HepG2 (cell line): ENCODE results near the gene PDZD7. TPM values are rescaled to one million over a fixed set of nuclear protein-coding genes. Genes with fewer than 3 reads are reported as not detected.
A peak's percentile ranks its signal among the peaks of the same experiment; 100 is the strongest.

Source experiments
- AHR ChIP-seq: IDR thresholded peaks from 2 replicates; pipeline ENCODE4 v1.6.1; 2018; ENCODE audit warnings: missing genetic modification reagents, missing compliant biosample characterization
- BHLHE40 ChIP-seq: IDR thresholded peaks from 2 replicates; pipeline ENCODE4 v1.6.1; 2011; ENCODE audit warnings: low read length, improper control_type of control experiment
- DMAP1 ChIP-seq: IDR thresholded peaks from 2 replicates; pipeline ENCODE4 v1.6.1; 2016
- GABPB1 ChIP-seq: IDR thresholded peaks from 2 replicates; pipeline ENCODE4 v1.6.1; 2016; ENCODE audit warnings: mild to moderate bottlenecking, missing genetic modification reagents, moderate library complexity, missing compliant biosample characterization
- HHEX ChIP-seq: IDR thresholded peaks from 2 replicates; pipeline ENCODE4 v1.6.1; 2016; ENCODE audit warnings: control low read depth
- HMGA1 ChIP-seq: sonication (generic); formaldehyde crosslinking; conservative IDR thresholded peaks from 2 replicates; pipeline ENCODE4 v1.4.0; 2020; ENCODE audit warnings: missing genetic modification reagents
- HNRNPLL ChIP-seq: fragments of 200-400 bp; formaldehyde crosslinking; IDR thresholded peaks from 2 replicates; pipeline ENCODE4 v1.6.1; 2017; ENCODE audit warnings: mild to moderate bottlenecking, low read depth, low read length; ENCODE audit not compliant: poor library complexity, severe bottlenecking
- JUN ChIP-seq: sonication (generic); formaldehyde crosslinking; IDR thresholded peaks from 2 replicates; pipeline ENCODE4 v1.4.0; 2020; ENCODE audit warnings: mild to moderate bottlenecking, missing genetic modification reagents
- JUNB ChIP-seq: sonication (generic); formaldehyde crosslinking; IDR thresholded peaks from 2 replicates; pipeline ENCODE4 v1.8.0; 2022; ENCODE audit warnings: missing genetic modification reagents, mild to moderate bottlenecking, borderline replicate concordance
- MYNN ChIP-seq: sonication (generic); formaldehyde crosslinking; IDR thresholded peaks from 2 replicates; pipeline ENCODE4 v1.4.0; 2020; ENCODE audit warnings: mild to moderate bottlenecking, low read depth, missing genetic modification reagents
- PHF5A ChIP-seq: IDR thresholded peaks from one replicate; pipeline ENCODE4 v1.6.1; 2018; ENCODE audit warnings: low read depth, missing genetic modification reagents; ENCODE audit not compliant: unreplicated experiment
- TEAD3 ChIP-seq: optimal IDR thresholded peaks from 2 replicates; pipeline ENCODE3; 2016; ENCODE audit warnings: borderline replicate concordance
- WIZ ChIP-seq: sonication (generic); formaldehyde crosslinking; IDR thresholded peaks from 2 replicates; pipeline ENCODE4 v1.5.1; 2020; ENCODE audit warnings: mild to moderate bottlenecking, missing genetic modification reagents
- ZNF292 ChIP-seq: sonication (generic); formaldehyde crosslinking; IDR thresholded peaks from 2 replicates; pipeline ENCODE4 v1.8.1; 2022; ENCODE audit warnings: mild to moderate bottlenecking, low read depth, missing genetic modification reagents, borderline replicate concordance
- ZNF3 ChIP-seq: IDR thresholded peaks from 2 replicates; pipeline ENCODE4 v1.7.0; 2017; ENCODE audit warnings: inconsistent platforms
- ZNF556 ChIP-seq: sonication (generic); formaldehyde crosslinking; IDR thresholded peaks from 2 replicates; pipeline ENCODE4 v1.4.0; 2020; ENCODE audit warnings: mild to moderate bottlenecking, missing genetic modification reagents, borderline replicate concordance
- ZNF616 ChIP-seq: sonication (generic); formaldehyde crosslinking; IDR thresholded peaks from 2 replicates; pipeline ENCODE4 v1.5.0; 2020; ENCODE audit warnings: low read depth, mild to moderate bottlenecking, missing genetic modification reagents
- ZNF629 ChIP-seq: sonication (generic); formaldehyde crosslinking; conservative IDR thresholded peaks from 2 replicates; pipeline ENCODE4 v1.5.0; 2020; ENCODE audit warnings: missing genetic modification reagents
- ZNF83 ChIP-seq: sonication (generic); formaldehyde crosslinking; IDR thresholded peaks from 2 replicates; pipeline ENCODE4 v1.4.0; 2020; ENCODE audit warnings: missing genetic modification reagents, mild to moderate bottlenecking, borderline replicate concordance
- polyA plus RNA-seq, 8 experiments: library from polyadenylated mRNA; depleted of rRNA in 3 of 8; stranded (reverse) in 7 of 8; unstranded in 1 of 8; fragments of >200 nt; fragmentation: Illumina TruSeq in 4 of 8; extraction: Trizol in 4 of 8; gene quantifications; 2 replicates each; pipeline versions ENCODE4 v1.2.1 to v1.2.3, GENCODE V29; 2011 to 2016; ENCODE audit warnings: low read depth in 4 of 8, missing spikeins in 1 of 8, mixed read lengths in 1 of 8; ENCODE audit not compliant: insufficient read depth in 1 of 8
- total RNA-seq, 5 experiments: library from RNA; depleted of rRNA; stranded (reverse); fragments of >200 nt; fragmentation: Illumina TruSeq; extraction: Trizol; gene quantifications; 2 replicates each; pipeline ENCODE4 v1.2.3, GENCODE V29; 2016; ENCODE audit warnings: low read depth in 1 of 5
- TF ChIP-seq, protein P1 (sequence below): IDR thresholded peaks from 2 replicates; pipeline ENCODE4 v1.6.1; 2016; ENCODE audit warnings: low read depth, control low read depth
- TF ChIP-seq, protein P2 (sequence below): sonication (generic); formaldehyde crosslinking; IDR thresholded peaks from 2 replicates; pipeline ENCODE4 v1.4.0; 2020; ENCODE audit warnings: mild to moderate bottlenecking, missing genetic modification reagents
- TF ChIP-seq, protein P3 (sequence below): sonication (generic); formaldehyde crosslinking; IDR thresholded peaks from 2 replicates; pipeline ENCODE4 v1.8.0; 2022; ENCODE audit warnings: mild to moderate bottlenecking, missing genetic modification reagents, moderate library complexity

Gene PDZD7
- total and polyA plus RNA-seq, 2 of the 13 experiments (the other 11 are each of a cell fraction or from before 2014, with no cell fraction given) = 0.58 to 0.73 TPM

DNA sequence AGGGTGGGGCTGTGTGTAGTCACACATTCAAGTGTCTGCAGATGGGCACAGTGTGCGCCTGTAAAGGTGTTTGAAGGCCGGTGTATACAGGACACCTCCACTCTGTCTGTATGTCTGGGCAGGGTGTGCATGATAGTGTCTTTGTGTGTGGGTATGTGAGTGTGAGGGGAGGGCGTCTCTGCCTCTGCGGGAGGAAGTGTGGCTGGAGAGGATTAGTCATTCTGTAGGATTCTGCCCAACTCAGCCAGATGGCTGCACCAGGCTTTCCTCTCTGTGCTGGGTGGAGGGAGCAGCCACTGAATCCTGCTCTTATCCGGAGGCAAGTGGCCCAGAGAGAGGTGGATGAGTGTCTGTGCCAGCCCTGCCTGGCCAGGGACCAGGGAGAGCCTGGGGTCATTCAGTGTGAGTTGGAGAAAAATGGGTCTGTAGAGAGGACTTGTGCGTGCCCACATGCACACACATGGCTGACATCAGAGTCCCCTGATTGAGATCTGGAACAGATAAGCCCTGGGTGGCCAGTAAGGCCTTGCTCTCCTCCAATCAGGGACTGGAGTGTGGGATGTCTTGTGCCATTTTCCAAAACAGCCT lies 1.8 kb upstream of the PDZD7 start (continued):
- TF ChIP-seq ZNF292 = peak; percentile 27; the same call in 1 of the 2 replicates
- TF ChIP-seq ZNF556 (CRISPR knock-in tag) = no peak
- TF ChIP-seq, protein P1, sequence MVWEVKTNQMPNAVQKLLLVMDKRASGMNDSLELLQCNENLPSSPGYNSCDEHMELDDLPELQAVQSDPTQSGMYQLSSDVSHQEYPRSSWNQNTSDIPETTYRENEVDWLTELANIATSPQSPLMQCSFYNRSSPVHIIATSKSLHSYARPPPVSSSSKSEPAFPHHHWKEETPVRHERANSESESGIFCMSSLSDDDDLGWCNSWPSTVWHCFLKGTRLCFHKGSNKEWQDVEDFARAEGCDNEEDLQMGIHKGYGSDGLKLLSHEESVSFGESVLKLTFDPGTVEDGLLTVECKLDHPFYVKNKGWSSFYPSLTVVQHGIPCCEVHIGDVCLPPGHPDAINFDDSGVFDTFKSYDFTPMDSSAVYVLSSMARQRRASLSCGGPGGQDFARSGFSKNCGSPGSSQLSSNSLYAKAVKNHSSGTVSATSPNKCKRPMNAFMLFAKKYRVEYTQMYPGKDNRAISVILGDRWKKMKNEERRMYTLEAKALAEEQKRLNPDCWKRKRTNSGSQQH (CRISPR knock-in tag) = no peak
- TF ChIP-seq PHF5A (CRISPR knock-in tag) = no peak
- peak; percentile 7 for TF ChIP-seq TEAD3 (CRISPR knock-in tag)
- no peak for TF ChIP-seq BHLHE40
- TF ChIP-seq ZNF83 = no peak
- TF ChIP-seq HMGA1 (CRISPR knock-in tag) = no peak
- TF ChIP-seq DMAP1 = no peak; the same call in 1 of the 2 replicates
- TF ChIP-seq AHR (CRISPR knock-in tag) = no peak
- 0 out of 2 replicates have a peak, but pooled peaks have one; percentile 47 for TF ChIP-seq JUNB (CRISPR knock-in tag)
- TF ChIP-seq, protein P2, sequence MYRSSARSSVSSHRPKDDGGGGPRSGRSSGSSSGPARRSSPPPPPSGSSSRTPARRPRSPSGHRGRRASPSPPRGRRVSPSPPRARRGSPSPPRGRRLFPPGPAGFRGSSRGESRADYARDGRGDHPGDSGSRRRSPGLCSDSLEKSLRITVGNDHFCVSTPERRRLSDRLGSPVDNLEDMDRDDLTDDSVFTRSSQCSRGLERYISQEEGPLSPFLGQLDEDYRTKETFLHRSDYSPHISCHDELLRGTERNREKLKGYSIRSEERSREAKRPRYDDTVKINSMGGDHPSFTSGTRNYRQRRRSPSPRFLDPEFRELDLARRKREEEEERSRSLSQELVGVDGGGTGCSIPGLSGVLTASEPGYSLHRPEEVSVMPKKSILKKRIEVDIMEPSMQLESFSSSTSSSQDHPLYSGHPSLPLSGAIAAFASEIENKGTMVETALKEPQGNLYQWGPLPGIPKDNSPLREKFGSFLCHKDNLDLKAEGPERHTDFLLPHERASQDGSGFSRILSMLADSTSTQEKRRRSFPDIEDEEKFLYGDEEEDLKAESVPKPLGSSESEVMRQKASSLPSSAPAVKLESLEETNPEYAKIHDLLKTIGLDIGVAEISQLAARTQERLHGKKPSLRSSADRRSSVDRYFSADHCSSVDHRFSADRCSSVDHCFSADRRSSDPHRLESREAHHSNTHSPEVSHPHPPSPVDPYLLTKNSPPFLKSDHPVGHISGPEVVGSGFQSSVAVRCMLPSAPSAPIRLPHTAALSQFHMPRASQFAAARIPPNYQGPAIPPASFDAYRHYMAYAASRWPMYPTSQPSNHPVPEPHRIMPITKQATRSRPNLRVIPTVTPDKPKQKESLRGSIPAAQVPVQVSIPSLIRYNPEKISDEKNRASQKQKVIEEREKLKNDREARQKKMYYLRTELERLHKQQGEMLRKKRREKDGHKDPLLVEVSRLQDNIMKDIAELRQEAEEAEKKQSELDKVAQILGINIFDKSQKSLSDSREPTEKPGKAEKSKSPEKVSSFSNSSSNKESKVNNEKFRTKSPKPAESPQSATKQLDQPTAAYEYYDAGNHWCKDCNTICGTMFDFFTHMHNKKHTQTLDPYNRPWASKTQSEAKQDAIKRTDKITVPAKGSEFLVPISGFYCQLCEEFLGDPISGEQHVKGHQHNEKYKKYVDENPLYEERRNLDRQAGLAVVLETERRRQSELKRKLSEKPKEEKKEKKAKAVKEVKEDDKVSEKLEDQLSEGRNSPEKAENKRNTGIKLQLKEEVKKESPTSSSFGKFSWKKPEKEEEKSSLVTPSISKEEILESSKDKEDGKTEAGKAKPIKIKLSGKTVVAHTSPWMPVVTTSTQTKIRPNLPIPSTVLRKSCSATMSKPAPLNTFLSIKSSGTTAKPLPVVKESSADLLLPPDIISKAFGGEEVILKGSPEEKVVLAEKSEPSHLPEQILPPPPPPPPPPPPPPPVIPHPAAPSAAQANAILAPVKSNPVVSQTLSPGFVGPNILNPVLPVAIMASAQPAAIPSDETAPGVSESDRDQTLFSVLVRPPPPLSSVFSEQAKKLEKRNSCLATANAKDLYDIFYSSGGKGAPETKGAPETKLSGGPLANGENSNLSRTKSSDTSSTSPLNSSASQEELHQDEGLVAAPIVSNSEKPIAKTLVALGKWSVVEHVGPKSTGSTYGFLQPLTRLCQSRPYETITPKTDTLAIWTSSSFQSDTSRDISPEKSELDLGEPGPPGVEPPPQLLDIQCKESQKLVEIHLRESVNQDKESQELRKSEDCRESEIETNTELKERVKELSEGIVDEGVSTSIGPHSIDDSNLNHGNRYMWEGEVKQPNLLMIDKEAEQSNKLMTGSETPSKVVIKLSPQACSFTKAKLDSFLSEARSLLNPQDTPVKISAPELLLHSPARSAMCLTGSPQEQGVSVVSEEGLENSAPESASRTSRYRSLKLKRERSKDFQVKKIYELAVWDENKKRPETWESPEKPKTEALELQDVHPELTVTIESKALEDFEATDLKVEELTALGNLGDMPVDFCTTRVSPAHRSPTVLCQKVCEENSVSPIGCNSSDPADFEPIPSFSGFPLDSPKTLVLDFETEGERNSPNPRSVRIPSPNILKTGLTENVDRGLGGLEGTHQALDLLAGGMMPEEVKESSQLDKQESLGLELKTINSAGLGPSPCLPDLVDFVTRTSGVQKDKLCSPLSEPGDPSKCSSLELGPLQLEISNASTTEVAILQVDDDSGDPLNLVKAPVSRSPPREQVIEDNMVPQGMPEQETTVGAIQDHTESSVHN (CRISPR knock-in tag) = no peak
- no peak for TF ChIP-seq GABPB1 (CRISPR knock-in tag)
- no peak for TF ChIP-seq ZNF616 (CRISPR knock-in tag)
- TF ChIP-seq JUN (CRISPR knock-in tag) = peak; percentile 56; the same call in 1 of the 2 replicates
- no peak for TF ChIP-seq ZNF3 (CRISPR knock-in tag)
- TF ChIP-seq MYNN (CRISPR knock-in tag) = no peak
- TF ChIP-seq, protein P3, sequence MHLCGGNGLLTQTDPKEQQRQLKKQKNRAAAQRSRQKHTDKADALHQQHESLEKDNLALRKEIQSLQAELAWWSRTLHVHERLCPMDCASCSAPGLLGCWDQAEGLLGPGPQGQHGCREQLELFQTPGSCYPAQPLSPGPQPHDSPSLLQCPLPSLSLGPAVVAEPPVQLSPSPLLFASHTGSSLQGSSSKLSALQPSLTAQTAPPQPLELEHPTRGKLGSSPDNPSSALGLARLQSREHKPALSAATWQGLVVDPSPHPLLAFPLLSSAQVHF = no peak
- TF ChIP-seq HHEX (CRISPR knock-in tag) = no peak
- TF ChIP-seq HNRNPLL = no peak
- no peak for TF ChIP-seq WIZ
- 0 out of 2 replicates have a peak, but pooled peaks have one; percentile 5 for TF ChIP-seq ZNF629 (CRISPR knock-in tag)
